K562 (cell line): ENCODE measurements around the gene GOLGA8J.

Experiments
- CREB1 ChIP-seq, 2 experiments: sonication (generic) in 1 of 2; formaldehyde crosslinking in 1 of 2; IDR thresholded peaks; 2 replicates each; pipeline versions ENCODE4 v1.6.1 to v1.8.0; 2012 to 2022; ENCODE audit warnings: inconsistent platforms in 1 of 2, mild to moderate bottlenecking in 1 of 2, missing genetic modification reagents in 1 of 2, moderate library complexity in 1 of 2
- CTCF ChIP-seq, 3 experiments: IDR thresholded peaks in 2 of 3; conservative IDR thresholded peaks in 1 of 3; 2 replicates each; pipeline ENCODE4 v1.5.1; 2011 to 2012; ENCODE audit warnings: low read length in 3 of 3, mild to moderate bottlenecking in 3 of 3, control low read depth in 2 of 3, improper control_type of control experiment in 1 of 3, inconsistent platforms in 1 of 3, low read depth in 1 of 3, mixed read lengths in 1 of 3, moderate library complexity in 1 of 3; ENCODE audit not compliant: insufficient read depth in 2 of 3
- DDX20 ChIP-seq: fragments of 450-650 bp; IDR thresholded peaks from 2 replicates; pipeline ENCODE4 v1.6.1; 2016; ENCODE audit warnings: missing genetic modification characterization, low read depth, mild to moderate bottlenecking, missing compliant biosample characterization, moderate library complexity
- ELF1 ChIP-seq: fragments of 200-800 bp; sonication (Bioruptor generic); IDR thresholded peaks from 2 replicates; pipeline ENCODE4 v1.6.1; 2016; ENCODE audit warnings: missing genetic modification characterization, missing compliant biosample characterization
- EZH2 ChIP-seq: IDR thresholded peaks from 2 replicates; pipeline ENCODE4 v1.6.1; 2012; ENCODE audit warnings: low read depth, mild to moderate bottlenecking, inconsistent platforms, low read length, borderline replicate concordance
- FOXP1 ChIP-seq: sonication (generic); formaldehyde crosslinking; IDR thresholded peaks from 2 replicates; pipeline ENCODE4 v1.8.0; 2022; ENCODE audit warnings: mild to moderate bottlenecking, missing genetic modification reagents
- HNRNPH1 ChIP-seq: fragments of 200-400 bp; formaldehyde crosslinking; optimal IDR thresholded peaks from 2 replicates; pipeline ENCODE3; 2017; ENCODE audit warnings: low read depth, mild to moderate bottlenecking, low read length, moderate library complexity
- IRF1 ChIP-seq: sonication (generic); formaldehyde crosslinking; IDR thresholded peaks from 2 replicates; pipeline ENCODE4 v1.8.0; 2022; ENCODE audit warnings: missing genetic modification reagents, mild to moderate bottlenecking, borderline replicate concordance
- NR3C1 ChIP-seq: sonication (generic); formaldehyde crosslinking; IDR thresholded peaks from 2 replicates; pipeline ENCODE4 v1.8.1; 2022; ENCODE audit warnings: missing genetic modification reagents
- TBL1XR1 ChIP-seq, 2 experiments: IDR thresholded peaks; 2 replicates each; pipeline ENCODE4 v1.6.1; 2012; ENCODE audit warnings: improper control_type of control experiment in 2 of 2, low read length in 2 of 2, mild to moderate bottlenecking in 1 of 2
- ZC3H8 ChIP-seq: fragments of 450-650 bp; IDR thresholded peaks from 2 replicates; pipeline ENCODE4 v1.6.1; 2017
- ZNF324 ChIP-seq: fragments of 250-450 bp; sonication (Bioruptor Pico); IDR thresholded peaks from 2 replicates; pipeline ENCODE4 v1.4.0; 2020; ENCODE audit warnings: mild to moderate bottlenecking
- ZNF592 ChIP-seq: fragments of 450-650 bp; IDR thresholded peaks from 2 replicates; pipeline ENCODE4 v1.6.1; 2017; ENCODE audit warnings: antibody characterized with exemption, mild to moderate bottlenecking

- TF ChIP-seq NR3C1 (CRISPR knock-in tag) (no peak), CTCF (IDR thresholded peaks at IDR 0.05 in 2 of 3, conservative IDR thresholded peaks at IDR 0.05 in 1 of 3; ENCODE audit: insufficient read depth in 2 of 3, low read depth in 1 of 3, low read length in 3 of 3) (no peak), ZNF324 (CRISPR knock-in tag) (no peak), ZNF592 (no peak), HNRNPH1 (no peak), DDX20 (no peak), EZH2 (no peak), TBL1XR1 (IDR thresholded peaks at IDR 0.05; ENCODE audit: low read length in 2 of 2) (no peak), ZC3H8 (no peak), FOXP1 (CRISPR knock-in tag) (no peak), ELF1 (tag) (no peak), IRF1 (CRISPR knock-in tag) (no peak), CREB1 (IDR thresholded peaks at IDR 0.05) (no peak), CREB1 (CRISPR knock-in tag; IDR thresholded peaks at IDR 0.05) (no peak)
Measured at GRCh38 chr15:30062881-30063280, 19.9 kb upstream of the GOLGA8J start.
